Esophagus squamous epithelium (tissue), 4 donors: ENCODE data around the gene RAB40C.

Experiments used
- POLR2A ChIP-seq, 4 donors: fragments of 450-650 bp; IDR thresholded peaks; one replicate each; pipeline ENCODE4 v1.6.1; 2017; ENCODE audit warnings: antibody characterized with exemption in 4 of 4, mild to moderate bottlenecking in 4 of 4, moderate library complexity in 3 of 4
- TF ChIP-seq, protein P1 (sequence below), 6 experiments: fragments of 450-650 bp in 4 of 6; fragments of 200-600 bp in 2 of 6; sonication (generic) in 2 of 6; IDR thresholded peaks; one replicate each; pipeline ENCODE4 v1.5.1; 2016 to 2019; ENCODE audit warnings: antibody characterized with exemption in 6 of 6, mild to moderate bottlenecking in 4 of 6, moderate library complexity in 4 of 6

DNA sequence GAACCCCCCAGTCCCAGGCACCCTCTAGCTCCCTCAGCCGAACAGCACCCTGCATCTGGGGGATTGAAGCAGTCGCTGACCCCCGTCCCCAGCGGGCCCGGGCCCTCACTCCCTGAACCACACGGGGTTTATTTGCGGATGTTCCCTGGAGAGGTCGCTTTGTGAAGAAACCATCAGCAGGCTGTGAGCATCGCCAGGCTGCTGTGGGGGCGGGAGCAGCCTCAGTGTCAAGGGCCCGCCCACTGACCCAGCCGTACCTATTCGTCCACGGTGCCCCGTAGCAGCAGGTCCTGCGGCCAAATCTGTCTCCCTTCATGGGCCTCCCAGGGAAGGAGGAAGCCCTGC is 6.4 kb upstream of the RAB40C start:
- TF ChIP-seq POLR2A (IDR thresholded peaks at IDR 0.05) = no peak
- TF ChIP-seq, protein P1, sequence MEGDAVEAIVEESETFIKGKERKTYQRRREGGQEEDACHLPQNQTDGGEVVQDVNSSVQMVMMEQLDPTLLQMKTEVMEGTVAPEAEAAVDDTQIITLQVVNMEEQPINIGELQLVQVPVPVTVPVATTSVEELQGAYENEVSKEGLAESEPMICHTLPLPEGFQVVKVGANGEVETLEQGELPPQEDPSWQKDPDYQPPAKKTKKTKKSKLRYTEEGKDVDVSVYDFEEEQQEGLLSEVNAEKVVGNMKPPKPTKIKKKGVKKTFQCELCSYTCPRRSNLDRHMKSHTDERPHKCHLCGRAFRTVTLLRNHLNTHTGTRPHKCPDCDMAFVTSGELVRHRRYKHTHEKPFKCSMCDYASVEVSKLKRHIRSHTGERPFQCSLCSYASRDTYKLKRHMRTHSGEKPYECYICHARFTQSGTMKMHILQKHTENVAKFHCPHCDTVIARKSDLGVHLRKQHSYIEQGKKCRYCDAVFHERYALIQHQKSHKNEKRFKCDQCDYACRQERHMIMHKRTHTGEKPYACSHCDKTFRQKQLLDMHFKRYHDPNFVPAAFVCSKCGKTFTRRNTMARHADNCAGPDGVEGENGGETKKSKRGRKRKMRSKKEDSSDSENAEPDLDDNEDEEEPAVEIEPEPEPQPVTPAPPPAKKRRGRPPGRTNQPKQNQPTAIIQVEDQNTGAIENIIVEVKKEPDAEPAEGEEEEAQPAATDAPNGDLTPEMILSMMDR (IDR thresholded peaks at IDR 0.05) = no peak
